NCI-H1105 (cell line): Measurements from ENCODE around the gene LHPP.

ENCODE experiments used
- DNase-seq: peaks from one replicate; lab custom pipeline; 2025; lab: John Stamatoyannopoulos, UW

The LHPP gene

GRCh38 chr10:124496620-124497019, 35.0 kb downstream of the LHPP start:
- DNase-seq = no peak

DNA sequence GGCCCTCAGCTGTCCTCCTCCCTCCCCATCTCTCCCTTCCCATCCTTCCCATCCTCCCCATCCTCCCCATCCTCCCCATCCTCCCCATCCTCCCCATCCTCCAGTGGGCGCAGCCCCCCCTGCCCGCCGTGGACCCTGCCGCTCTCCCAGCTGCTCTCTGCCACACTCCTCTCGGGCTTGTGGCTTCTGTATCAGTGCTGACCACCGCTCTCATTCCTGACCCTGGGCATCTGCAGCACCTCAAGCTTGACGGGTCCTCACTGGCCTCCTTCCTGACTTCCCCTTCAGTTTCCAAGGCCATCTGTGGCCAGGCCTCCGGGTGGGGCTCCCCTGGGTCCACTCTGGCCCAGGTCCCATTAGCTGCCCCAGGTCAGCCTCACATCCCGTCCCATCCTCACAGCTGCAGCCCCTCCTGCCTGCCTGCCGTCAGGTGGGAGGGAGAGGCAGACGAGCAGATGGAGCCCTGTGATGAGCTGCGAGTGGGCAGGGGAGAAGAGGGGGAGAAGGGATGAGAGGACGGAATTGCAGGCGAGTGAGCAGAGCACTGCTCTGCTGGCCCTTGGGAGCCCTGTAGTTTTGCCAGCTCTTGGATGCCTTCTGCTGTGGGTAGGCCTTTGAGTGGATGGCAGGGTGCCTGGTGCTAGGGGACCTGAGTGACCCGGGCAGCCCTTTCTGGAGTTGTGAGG, 35.7 kb downstream of the LHPP start:
- DNase-seq = no peak

GRCh38 chr10:124498056-124498455, 36.4 kb downstream of the LHPP start:
- no peak for DNase-seq

GRCh38 chr10:124500757-124501156, 39.1 kb downstream of the LHPP start:
- no peak for DNase-seq

GRCh38 chr10:124504711-124505110, 43.1 kb downstream of the LHPP start:
- no peak for DNase-seq

DNA sequence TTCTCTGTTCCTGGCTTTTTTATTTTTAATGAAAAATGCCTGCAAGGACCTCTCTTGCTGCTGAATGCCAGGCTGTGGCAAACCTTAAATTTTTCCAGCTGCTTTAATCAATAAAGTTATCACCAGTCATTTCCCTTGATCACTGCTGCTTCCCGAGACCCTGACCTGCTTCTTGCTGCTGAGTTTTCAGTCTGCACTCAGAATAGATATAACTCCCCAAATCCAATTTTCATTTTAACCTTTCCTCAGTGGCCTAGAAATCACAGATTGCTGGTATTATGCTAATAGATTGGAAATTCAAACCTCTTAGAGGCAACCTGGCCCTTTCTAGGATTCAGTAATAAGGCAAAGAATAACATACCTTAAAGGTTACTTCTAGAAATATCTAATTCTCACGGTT, 43.7 kb downstream of the LHPP start:
- no peak for DNase-seq

DNA sequence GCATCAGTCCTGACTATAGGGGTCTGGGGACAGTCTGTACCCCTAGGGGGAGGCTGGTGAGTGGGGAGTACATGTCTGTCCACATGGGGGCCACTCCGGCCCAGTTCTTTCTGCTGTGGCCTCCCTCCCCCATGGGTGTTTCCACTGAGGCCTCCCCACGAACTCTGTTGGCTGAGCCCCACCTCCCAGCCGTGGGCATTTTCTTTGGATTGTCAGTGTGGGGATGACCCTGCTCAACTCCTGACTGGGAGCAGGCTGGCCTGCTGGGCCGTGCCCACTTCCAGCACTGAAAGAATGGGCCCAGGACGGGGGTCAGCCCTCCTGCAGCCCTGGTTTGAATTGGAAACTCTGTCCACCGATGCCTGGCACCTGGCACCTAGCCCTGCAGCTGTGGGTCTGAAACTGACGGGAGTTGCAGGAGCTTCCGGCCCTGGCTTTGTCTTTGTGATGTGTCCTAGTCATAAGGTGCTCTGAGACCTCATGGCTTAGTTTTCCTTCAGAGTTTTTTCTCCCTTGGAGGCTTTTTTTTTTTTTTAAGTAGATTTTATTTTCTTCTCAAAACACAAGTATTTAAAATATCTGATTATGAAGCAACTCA, 46.5 kb downstream of the LHPP start:
- DNase-seq = no peak

DNA sequence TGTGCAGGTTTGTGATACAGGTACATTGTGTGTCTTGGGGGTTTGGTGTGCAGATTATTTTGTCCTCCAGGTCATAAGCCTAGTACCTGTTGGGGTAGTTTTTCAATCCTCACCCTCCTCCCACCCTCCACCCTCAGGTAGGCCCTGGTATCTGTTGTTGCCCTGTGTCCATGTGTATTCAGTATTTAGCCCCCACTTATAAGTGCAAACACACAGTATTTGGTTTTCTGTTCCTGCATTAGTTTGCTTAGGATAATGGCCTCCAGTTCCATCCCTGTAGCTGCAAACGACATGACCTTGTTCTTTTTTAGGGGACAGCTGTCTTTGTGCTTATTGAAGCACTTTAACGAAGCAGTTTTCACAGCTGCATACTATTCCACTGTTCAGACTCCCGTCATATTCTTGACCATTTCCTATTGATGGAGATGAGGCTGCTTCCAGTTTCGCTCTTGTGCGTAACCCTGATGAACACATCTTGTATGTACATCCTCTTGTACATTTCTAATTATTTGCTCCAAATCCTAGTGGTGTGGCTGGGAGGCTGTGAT, 47.4 kb downstream of the LHPP start:
- DNase-seq = no peak

- no peak for DNase-seq
Measured at GRCh38 chr10:124509880-124510632, 48.4 kb downstream of the LHPP start.

DNA sequence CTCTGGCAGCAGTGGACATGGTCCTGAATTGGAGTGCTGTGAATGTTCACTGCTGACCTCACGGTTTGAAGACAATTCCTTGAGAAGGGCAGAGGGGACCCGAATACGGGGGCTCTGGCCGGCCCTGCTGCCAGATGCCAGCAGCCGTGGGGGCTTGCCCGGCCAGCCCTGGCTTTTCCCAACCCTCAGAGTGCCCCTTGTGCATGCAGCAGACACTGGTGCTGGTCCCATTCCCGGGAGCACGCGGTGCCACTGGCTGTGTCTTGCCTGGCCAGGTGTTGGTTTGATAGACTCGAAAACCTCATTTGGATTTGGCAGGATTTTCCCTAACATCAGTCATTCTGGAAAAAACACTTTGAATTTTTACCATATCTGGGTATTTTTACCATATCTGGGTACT, 49.1 kb downstream of the LHPP start:
- DNase-seq = no peak

- no peak for DNase-seq
Measured at GRCh38 chr10:124511205-124512039, 49.8 kb downstream of the LHPP start.

DNA sequence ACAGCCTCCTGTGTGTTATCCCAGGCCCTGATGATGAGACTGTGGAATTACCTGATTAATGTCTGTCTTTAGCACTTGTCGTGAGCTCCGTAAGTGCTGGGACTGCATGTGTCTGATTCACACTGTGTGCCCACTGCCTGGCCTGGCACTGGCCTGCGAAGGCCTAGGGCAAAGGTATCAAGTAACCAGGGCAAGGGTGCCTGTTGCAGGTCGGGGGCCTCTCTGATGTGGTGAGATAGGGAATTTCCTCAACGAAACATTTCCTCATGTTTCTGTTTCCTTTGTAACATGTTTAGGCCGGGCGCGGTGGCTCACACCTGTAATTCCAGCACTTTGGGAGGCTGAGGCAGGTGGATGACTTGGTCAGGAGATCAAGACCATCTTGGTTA, 50.4 kb downstream of the LHPP start:
- DNase-seq = no peak

DNA sequence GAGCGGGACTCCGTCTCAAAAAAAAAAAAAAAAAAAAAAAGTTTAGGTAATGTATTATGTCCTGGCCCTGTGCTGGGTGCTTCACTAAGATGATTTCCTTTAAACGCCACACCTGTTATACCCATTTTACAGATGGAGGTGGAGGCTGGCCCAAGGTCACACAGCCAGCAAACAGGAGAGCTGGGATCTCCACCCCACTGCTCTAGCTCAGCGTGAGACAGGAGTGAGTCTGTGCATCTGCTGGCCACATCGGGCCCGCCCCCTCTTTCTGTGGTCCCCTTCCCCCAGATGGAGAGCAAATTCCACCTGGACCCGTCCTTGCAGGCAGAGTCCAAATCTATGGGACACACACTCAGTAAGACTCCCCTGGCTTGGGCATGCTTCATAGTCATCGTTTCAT, 51.0 kb downstream of the LHPP start:
- no peak for DNase-seq

GRCh38 chr10:124515244-124515970, 53.8 kb downstream of the LHPP start:
- no peak for DNase-seq

DNA sequence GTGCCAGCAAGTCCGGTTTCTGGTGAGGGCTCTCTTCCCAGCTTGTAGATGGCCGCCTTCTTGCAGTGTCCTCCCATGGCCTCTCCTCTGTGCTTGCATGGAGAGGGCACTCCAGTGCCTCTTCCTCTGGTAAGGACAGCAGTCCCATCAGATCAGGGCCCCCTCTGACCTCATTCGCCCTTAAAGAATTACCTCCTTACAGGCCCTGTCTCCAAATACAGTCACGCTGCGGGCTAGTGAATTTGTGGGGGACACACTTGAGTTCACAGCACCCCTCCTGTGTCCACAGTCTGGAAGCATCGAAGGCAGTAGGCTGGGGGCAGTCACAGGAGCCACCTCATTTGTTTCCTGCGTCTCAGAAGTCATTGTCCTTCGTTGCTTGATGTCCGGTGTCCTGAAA, 54.6 kb downstream of the LHPP start:
- no peak for DNase-seq

DNA sequence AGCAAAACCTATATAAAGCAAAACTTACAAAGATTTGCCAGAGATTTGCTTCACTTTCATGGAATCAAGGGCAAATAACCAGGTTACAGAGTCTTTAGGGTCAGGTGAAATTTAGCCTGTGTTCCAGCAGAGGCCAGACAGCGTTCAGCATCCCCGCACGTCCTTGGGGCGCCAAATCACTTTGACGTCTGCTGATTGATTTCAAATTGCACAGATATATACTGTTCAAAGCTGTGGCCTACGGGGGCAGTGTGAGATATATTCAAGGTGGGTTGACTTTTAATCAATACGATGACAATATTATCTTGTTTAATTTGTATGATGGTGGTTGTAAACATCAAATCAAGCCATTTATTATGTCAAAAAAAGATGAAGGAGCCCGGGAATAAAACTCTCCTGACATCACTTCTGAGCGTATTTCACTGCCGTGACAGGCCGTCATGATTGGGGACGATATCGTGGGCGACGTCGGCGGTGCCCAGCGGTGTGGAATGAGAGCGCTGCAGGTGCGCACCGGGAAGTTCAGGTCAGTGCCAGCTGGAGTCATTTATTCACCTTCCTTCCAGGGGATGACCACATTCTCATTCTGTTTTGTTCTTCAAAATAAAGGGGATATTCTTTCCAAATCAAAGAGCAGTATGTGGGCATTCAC, 55.2 kb downstream of the LHPP start:
- DNase-seq = no peak

DNA sequence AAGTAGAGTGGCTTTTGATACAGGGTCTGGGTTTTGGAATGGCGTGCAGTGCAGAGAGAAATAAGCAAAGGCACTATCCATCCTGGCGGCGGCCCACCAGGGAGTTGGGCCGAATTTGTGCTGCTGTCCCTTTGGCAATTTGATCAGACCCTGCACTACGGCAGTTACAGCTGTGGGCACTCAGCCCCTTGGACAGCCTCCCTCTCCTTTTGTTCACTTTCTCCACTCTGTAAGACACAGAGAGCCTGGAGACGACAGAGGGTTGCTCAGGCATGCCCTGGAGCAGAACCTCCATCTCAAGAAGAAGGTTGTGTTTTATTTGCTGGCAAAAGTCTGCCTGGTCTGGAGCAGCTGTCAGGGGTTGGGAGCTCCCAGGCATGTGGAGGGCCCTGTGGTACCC, 55.8 kb downstream of the LHPP start:
- DNase-seq = no peak

DNA sequence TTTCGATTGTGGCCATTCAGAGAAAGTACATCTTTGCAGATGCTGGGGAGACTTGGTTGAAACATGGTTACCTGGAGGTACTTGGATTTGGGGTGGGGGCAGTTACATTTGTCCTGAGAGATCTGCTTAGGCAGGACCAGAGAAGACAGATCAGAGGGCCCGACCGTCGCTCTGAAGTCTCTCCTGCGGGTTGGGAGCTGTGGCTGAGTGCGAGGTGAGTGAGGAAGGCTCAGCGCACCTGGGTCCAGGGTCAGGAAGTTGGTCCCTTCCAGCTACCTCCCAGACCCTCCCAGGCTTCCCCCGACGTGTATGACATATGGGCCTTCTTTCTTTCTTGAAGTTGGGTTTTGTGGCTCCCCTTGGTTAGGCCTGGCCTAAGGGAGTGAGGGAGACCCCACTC, 56.3 kb downstream of the LHPP start:
- DNase-seq = no peak

DNA sequence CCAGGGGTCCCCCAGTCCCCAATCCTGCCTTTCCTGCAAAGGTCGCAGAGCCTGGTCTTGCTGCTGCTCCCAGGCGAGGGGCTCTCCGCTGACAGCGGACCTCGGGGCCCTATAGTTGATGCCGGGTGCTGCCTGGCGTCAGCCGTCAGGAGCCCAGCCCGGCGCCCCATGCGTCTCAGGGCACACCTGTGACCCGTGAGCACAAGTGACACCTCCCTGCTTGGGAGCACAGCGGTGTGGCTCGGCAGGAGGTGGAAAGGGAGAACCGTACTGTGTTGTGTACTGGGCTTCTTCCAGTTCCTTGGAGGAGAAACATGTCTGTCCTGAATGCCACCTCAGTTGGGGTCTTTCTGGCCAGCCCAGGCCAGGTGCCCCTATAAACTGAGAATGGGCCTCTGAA, 56.7 kb downstream of the LHPP start:
- no peak for DNase-seq

- no peak for DNase-seq
Measured at GRCh38 chr10:124520558-124521428, 59.2 kb downstream of the LHPP start.
